ENCODE results near the gene KDR. TPM values are rescaled to one million over a fixed set of nuclear protein-coding genes. Genes with fewer than 3 reads are reported as not detected.

KDR gene
- total RNA-seq, 4 donors from 2014 or later = 1.9 to 7.5 (median 3.9) TPM

DNA sequence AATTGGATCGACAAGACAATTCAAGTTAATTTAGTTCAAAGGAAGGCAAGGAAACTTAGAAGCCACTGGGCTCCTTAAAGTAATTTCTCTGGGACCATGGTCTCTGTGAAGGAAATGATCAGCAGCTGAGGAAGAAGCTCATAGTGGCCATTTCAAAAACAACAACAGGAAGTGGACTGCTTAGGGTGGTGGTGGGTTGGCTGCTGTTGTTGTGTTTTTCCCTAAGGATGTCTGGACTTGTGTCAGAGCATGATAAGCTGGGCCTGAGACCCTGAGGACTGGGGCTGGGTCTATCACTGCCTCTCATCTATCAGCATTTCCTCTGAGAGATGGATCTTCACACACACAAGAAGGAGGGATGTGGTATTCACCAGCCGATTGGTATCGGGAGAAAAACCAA lies 18.3 kb downstream of the KDR start:
- no peaks in the 10 kb centered on the region for H3K9me3 ChIP-seq
- no peaks in the 10 kb centered on the region for H3K36me3 ChIP-seq
- 79 to 83% methylated on average over 1 to 3 of the region's 3 CpGs for WGBS, 2 donors (ENCODE audit: low coverage in 1 of 2)
- H3K4me1 ChIP-seq = no peaks in the 10 kb centered on the region
- H3K27me3 ChIP-seq = no peaks in the 10 kb centered on the region
- H3K4me3 ChIP-seq = no peak overlapping the region
- intact Hi-C loops (cut with DNase I; ENCODE audit: low total_unique reads) = no loop called here
- in situ Hi-C loops (cut with MboI; ENCODE audit: low pct_ligation_motif_present in 1 of 4, low pct_unique_long_range_greater_than_20kb in 1 of 4, low sequenced_read_pairs in 3 of 4) = no loop called here
- TF ChIP-seq, protein P1, sequence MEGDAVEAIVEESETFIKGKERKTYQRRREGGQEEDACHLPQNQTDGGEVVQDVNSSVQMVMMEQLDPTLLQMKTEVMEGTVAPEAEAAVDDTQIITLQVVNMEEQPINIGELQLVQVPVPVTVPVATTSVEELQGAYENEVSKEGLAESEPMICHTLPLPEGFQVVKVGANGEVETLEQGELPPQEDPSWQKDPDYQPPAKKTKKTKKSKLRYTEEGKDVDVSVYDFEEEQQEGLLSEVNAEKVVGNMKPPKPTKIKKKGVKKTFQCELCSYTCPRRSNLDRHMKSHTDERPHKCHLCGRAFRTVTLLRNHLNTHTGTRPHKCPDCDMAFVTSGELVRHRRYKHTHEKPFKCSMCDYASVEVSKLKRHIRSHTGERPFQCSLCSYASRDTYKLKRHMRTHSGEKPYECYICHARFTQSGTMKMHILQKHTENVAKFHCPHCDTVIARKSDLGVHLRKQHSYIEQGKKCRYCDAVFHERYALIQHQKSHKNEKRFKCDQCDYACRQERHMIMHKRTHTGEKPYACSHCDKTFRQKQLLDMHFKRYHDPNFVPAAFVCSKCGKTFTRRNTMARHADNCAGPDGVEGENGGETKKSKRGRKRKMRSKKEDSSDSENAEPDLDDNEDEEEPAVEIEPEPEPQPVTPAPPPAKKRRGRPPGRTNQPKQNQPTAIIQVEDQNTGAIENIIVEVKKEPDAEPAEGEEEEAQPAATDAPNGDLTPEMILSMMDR (IDR thresholded peaks at IDR 0.05) = no peak
- TF ChIP-seq POLR2A (IDR thresholded peaks at IDR 0.05) = no peak
- no peak for TF ChIP-seq POLR2AphosphoS5 (IDR thresholded peaks at IDR 0.05)
- TF ChIP-seq EP300 (IDR thresholded peaks at IDR 0.05; ENCODE audit: low read depth) = no peak
- no peak for DNase-seq
- H3K27ac ChIP-seq = no peak overlapping the region

DNA sequence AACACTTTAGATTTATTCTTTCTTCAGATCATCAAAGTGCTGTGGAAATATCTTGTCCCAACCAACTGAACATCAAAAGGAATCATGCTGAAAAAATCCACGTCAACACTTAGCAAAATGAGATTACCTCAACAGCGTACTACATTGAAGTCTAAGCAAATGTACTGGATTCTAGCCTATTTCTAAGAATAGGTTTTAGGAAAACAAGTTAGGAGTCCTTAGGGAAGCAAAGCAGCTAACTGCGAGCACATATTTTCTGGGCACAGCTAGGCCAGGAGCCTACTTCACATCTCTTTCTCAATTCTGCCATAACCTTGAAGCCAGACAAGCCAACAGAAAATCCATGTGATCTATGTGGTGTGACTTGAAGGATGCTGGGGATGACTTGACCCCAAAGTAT lies 22.2 kb downstream of the KDR start:
- H3K27ac ChIP-seq = no peak overlapping the region
- no peaks in the 10 kb centered on the region for H3K9me3 ChIP-seq
- in situ Hi-C loops (cut with MboI; ENCODE audit: low pct_ligation_motif_present in 1 of 4, low pct_unique_long_range_greater_than_20kb in 1 of 4, low sequenced_read_pairs in 3 of 4) = no loop called here
- H3K27me3 ChIP-seq = no peaks in the 10 kb centered on the region
- intact Hi-C loops (cut with DNase I; ENCODE audit: low total_unique reads) = no loop called here
- TF ChIP-seq EP300 (IDR thresholded peaks at IDR 0.05; ENCODE audit: low read depth) (no peak), POLR2A (IDR thresholded peaks at IDR 0.05) (no peak), POLR2AphosphoS5 (IDR thresholded peaks at IDR 0.05) (no peak)
- TF ChIP-seq, protein P1 (IDR thresholded peaks at IDR 0.05) = no peak
- no peaks in the 10 kb centered on the region for H3K4me1 ChIP-seq
- DNase-seq = no peak
- no peak overlapping the region for H3K4me3 ChIP-seq
- no peaks in the 10 kb centered on the region for H3K36me3 ChIP-seq
- 87% methylated on average over 3 of the region's 3 CpGs for WGBS, 2 donors (ENCODE audit: low coverage in 1 of 2)

DNA sequence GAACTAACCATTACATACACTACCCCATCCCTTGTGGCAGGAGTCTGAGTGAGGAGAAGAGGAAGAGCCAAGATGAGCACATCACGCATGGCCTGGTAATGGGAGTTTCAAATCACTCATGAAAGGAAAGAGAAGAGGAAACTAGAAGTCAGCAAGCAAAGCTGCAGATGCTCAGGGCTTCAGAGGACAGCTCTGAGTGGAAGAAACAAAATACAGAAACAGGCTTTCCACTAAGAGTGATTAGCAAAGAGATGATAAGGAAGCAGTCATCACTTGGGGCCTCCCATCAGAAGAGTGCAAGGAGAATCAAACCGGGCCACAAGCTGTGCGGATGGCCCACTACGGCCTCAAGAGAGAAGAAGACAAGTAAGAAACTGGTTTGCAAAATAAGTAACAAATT lies 25.6 kb downstream of the KDR start:
- in situ Hi-C loops (cut with MboI; ENCODE audit: low pct_ligation_motif_present in 1 of 4, low pct_unique_long_range_greater_than_20kb in 1 of 4, low sequenced_read_pairs in 3 of 4) = no loop called here
- no peaks in the 10 kb centered on the region for H3K9me3 ChIP-seq
- intact Hi-C loops (cut with DNase I; ENCODE audit: low total_unique reads) = no loop called here
- no peaks in the 10 kb centered on the region for H3K36me3 ChIP-seq
- no peaks in the 10 kb centered on the region for H3K27me3 ChIP-seq
- TF ChIP-seq POLR2A (IDR thresholded peaks at IDR 0.05) = no peak
- no peak for TF ChIP-seq EP300 (IDR thresholded peaks at IDR 0.05; ENCODE audit: low read depth)
- TF ChIP-seq POLR2AphosphoS5 (IDR thresholded peaks at IDR 0.05) = no peak
- TF ChIP-seq, protein P1 (IDR thresholded peaks at IDR 0.05) = no peak
- DNase-seq = no peak
- no peak overlapping the region for H3K27ac ChIP-seq
- WGBS, 2 donors (ENCODE audit: low coverage in 1 of 2) = 88 to 95% methylated on average over 3 to 4 of the region's 4 CpGs
- H3K4me1 ChIP-seq = no peaks in the 10 kb centered on the region
- H3K4me3 ChIP-seq = no peak overlapping the region

DNA sequence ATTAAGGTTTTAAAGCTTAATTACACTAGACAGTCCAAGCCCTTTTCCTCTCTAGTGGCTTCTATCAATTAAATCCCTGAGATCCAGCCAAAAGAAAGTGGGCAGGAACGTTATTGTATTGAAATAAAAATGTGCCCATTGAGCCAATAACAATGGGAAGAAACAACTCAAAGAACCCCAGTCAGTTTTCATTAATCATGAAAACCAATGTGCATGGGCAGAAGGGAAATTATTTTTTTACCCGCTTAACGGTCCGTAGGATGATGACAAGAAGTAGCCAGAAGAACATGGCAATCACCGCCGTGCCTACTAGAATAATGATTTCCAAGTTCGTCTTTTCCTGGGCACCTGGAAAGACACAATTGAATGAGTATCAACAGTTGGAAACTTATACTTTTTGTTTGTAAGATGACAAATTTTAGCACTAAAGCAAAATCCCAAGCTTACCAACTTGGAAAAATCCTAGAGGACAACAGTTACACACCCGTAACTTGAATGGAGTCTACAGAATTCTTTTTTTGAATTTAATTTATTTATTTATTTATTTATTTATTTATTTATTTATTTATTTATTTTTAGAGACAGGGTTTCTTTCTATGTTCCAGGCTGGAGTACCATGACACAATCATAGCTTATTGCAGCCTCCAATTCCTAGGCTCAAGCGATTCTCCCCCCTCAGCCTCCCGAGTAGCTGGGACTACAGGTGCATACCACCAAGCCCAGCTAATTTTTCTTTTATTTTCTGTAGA lies 26.8 kb downstream of the KDR start:
- in situ Hi-C loops (cut with MboI; ENCODE audit: low pct_ligation_motif_present in 1 of 4, low pct_unique_long_range_greater_than_20kb in 1 of 4, low sequenced_read_pairs in 3 of 4) = no loop called here
- WGBS, 2 donors (ENCODE audit: low coverage in 1 of 2) = 87 to 89% methylated on average over 10 of the region's 10 CpGs
- Histone ChIP-seq H3K27ac (no peak overlapping the region), H3K9me3 (no peaks in the 10 kb centered on the region), H3K36me3 (no peaks in the 10 kb centered on the region), H3K27me3 (no peaks in the 10 kb centered on the region), H3K4me3 (no peak overlapping the region), H3K4me1 (no peaks in the 10 kb centered on the region)
- DNase-seq = no peak
- TF ChIP-seq EP300 (IDR thresholded peaks at IDR 0.05; ENCODE audit: low read depth) = no peak
- no peak for TF ChIP-seq POLR2AphosphoS5 (IDR thresholded peaks at IDR 0.05)
- no peak for TF ChIP-seq POLR2A (IDR thresholded peaks at IDR 0.05)
- TF ChIP-seq, protein P1 (IDR thresholded peaks at IDR 0.05) = no peak
- intact Hi-C loops (cut with DNase I; ENCODE audit: low total_unique reads) = no loop called here

Data from transverse colon (tissue), 4 donors.